Neural cell (in vitro differentiated cells): ENCODE data around the gene NUFIP2. TPM values are rescaled to one million over a fixed set of nuclear protein-coding genes. Genes with fewer than 3 reads are reported as not detected.

Experiments
- H2AFZ ChIP-seq: fragments of 200-600, 300-800 bp; sonication (generic), shearing (Covaris generic); 2 replicates; pipeline ENCODE4 v1.6.0; 2014; ENCODE audit warnings: low read depth, mild to moderate bottlenecking, antibody characterized with exemption, low read length, moderate library complexity
- H3F3A ChIP-seq: fragments of 200-600 bp; shearing (Covaris generic); 2 replicates; pipeline ENCODE4 v1.6.1; 2016; ENCODE audit warnings: mild to moderate bottlenecking, moderate library complexity, mixed read lengths, antibody characterized with exemption, low read length; ENCODE audit not compliant: insufficient read depth, poor library complexity, severe bottlenecking
- H3K27ac ChIP-seq: fragments of 200-600, 300-800 bp; sonication (generic), shearing (Covaris generic); 2 replicates; pipeline ENCODE4 v1.5.1; 2014; ENCODE audit warnings: mild to moderate bottlenecking, low read length, moderate library complexity
- H3K27me3 ChIP-seq: fragments of 300-800, 200-600 bp; sonication (generic), shearing (Covaris generic); 2 replicates; pipeline ENCODE4 v1.6.0; 2014; ENCODE audit warnings: mild to moderate bottlenecking, low read depth, low read length, moderate library complexity; ENCODE audit not compliant: insufficient read depth
- H3K36me3 ChIP-seq: fragments of 300-800, 200-600 bp; sonication (generic), shearing (Covaris generic); 2 replicates; pipeline ENCODE4 v1.5.1; 2014; ENCODE audit warnings: mild to moderate bottlenecking, antibody characterized with exemption, low read length, moderate library complexity; ENCODE audit not compliant: insufficient read depth
- H3K4me2 ChIP-seq: fragments of 300-800, 200-600 bp; sonication (generic), shearing (Covaris generic); 2 replicates; pipeline ENCODE4 v1.6.0; 2014; ENCODE audit warnings: mild to moderate bottlenecking, low read length
- H3K4me3 ChIP-seq: fragments of 300-800, 200-600 bp; sonication (generic), shearing (Covaris generic); 2 replicates; pipeline ENCODE4 v1.5.1; 2014; ENCODE audit warnings: mild to moderate bottlenecking, low read length, moderate library complexity
- H3K79me2 ChIP-seq: fragments of 200-600 bp; shearing (Covaris generic); replicated peaks from 2 replicates; pipeline ENCODE4 v1.6.0; 2014; ENCODE audit warnings: mild to moderate bottlenecking, low read length, moderate library complexity; ENCODE audit not compliant: insufficient read depth
- H3K9ac ChIP-seq: fragments of 300-800, 200-600 bp; sonication (generic), shearing (Covaris generic); 2 replicates; pipeline ENCODE4 v1.6.1; 2016; ENCODE audit warnings: mild to moderate bottlenecking, low read length, mixed read lengths
- H3K9me2 ChIP-seq: fragments of 200-600 bp; shearing (Covaris generic); 2 replicates; pipeline ENCODE4 v1.6.1; 2016; ENCODE audit warnings: mild to moderate bottlenecking, low read length, mixed read lengths; ENCODE audit not compliant: insufficient read depth
- H3K9me3 ChIP-seq: fragments of 200-600, 300-800 bp; sonication (generic), shearing (Covaris generic); 2 replicates; pipeline ENCODE4 v1.6.1; 2016; ENCODE audit warnings: mild to moderate bottlenecking, mixed run types, low read length, moderate library complexity, mixed read lengths
- H4K20me1 ChIP-seq: fragments of 200-600 bp; shearing (Covaris generic); 2 replicates; pipeline ENCODE4 v1.6.1; 2016; ENCODE audit warnings: mild to moderate bottlenecking, mixed run types; ENCODE audit not compliant: insufficient read depth
- CTCF ChIP-seq: fragments of 450-650 bp; IDR thresholded peaks from 2 replicates; pipeline ENCODE4 v1.5.1; 2014; ENCODE audit warnings: antibody characterized with exemption, mild to moderate bottlenecking, moderate library complexity; ENCODE audit not compliant: poor library complexity, severe bottlenecking
- EP300 ChIP-seq: fragments of 450-650 bp; conservative IDR thresholded peaks from 2 replicates; pipeline ENCODE4 v1.6.1; 2014; ENCODE audit warnings: antibody characterized with exemption, mild to moderate bottlenecking, moderate library complexity; ENCODE audit not compliant: poor library complexity, severe bottlenecking
- EZH2 ChIP-seq: fragments of 200-600, 300-800 bp; shearing (Covaris generic), sonication (generic); IDR thresholded peaks from 2 replicates; pipeline ENCODE4 v1.6.1; 2014; ENCODE audit warnings: antibody characterized with exemption, low read length, borderline replicate concordance, mild to moderate bottlenecking; ENCODE audit not compliant: insufficient read depth, poor library complexity, severe bottlenecking
- MXI1 ChIP-seq: fragments of 450-650 bp; conservative IDR thresholded peaks from 2 replicates; pipeline ENCODE4 v1.6.1; 2014; ENCODE audit warnings: antibody characterized with exemption, mild to moderate bottlenecking; ENCODE audit not compliant: poor library complexity, severe bottlenecking
- POLR2AphosphoS5 ChIP-seq: IDR thresholded peaks from 2 replicates; pipeline ENCODE4 v1.6.1; 2012
- RAD21 ChIP-seq: fragments of 450-650 bp; conservative IDR thresholded peaks from 2 replicates; pipeline ENCODE4 v1.6.1; 2014; ENCODE audit warnings: antibody characterized with exemption, mild to moderate bottlenecking, moderate library complexity
- REST ChIP-seq: IDR thresholded peaks from 2 replicates; pipeline ENCODE4 v1.6.1; 2012; ENCODE audit warnings: borderline replicate concordance
- SMC3 ChIP-seq: fragments of 450-650 bp; conservative IDR thresholded peaks from 2 replicates; pipeline ENCODE4 v1.6.1; 2014; ENCODE audit warnings: antibody characterized with exemption, mild to moderate bottlenecking, moderate library complexity; ENCODE audit not compliant: poor library complexity
- TAF1 ChIP-seq: IDR thresholded peaks from 2 replicates; pipeline ENCODE4 v1.6.1; 2012; ENCODE audit warnings: low read depth
- polyA plus RNA-seq: library from polyadenylated mRNA; depleted of rRNA; stranded (reverse); fragments of >200 nt; gene quantifications from 2 replicates; pipeline ENCODE4 v1.2.3, GENCODE V29; 2014

Gene NUFIP2
- polyA plus RNA-seq, 1 donor from 2014 or later = 22.4 TPM

GRCh38 chr17:29246628-29247027 lies 47.3 kb downstream of the NUFIP2 start, which contains the start of gene CRYBA1:
Gene CRYBA1, plus strand, starts transcription at chr17:29246859. Its CDS starts 5 bp downstream, at chr17:29246864.
- H3K27ac ChIP-seq = no peak within 1 kb of the TSS

GRCh38 chr17:29245401-29245800 lies 48.5 kb downstream of the NUFIP2 start:
- H4K20me1 ChIP-seq = no peaks in the 10 kb centered on the region
- H3K9ac ChIP-seq = no peak overlapping the region
- no peaks in the 10 kb centered on the region for H3K9me2 ChIP-seq
- H3K36me3 ChIP-seq = no peaks in the 10 kb centered on the region
- no peaks in the 10 kb centered on the region for H3K9me3 ChIP-seq
- no peaks in the 10 kb centered on the region for H3F3A ChIP-seq
- no peak overlapping the region for H3K4me3 ChIP-seq
- no peak overlapping the region for H3K4me2 ChIP-seq
- no peak overlapping the region for H3K27ac ChIP-seq
- no peak overlapping the region for H2AFZ ChIP-seq
- H3K27me3 ChIP-seq = no peaks in the 10 kb centered on the region
- no peak for TF ChIP-seq MXI1
- no peak for TF ChIP-seq TAF1
- TF ChIP-seq POLR2AphosphoS5 = no peak
- no peak for TF ChIP-seq RAD21
- no peaks in the 10 kb centered on the region for H3K79me2 ChIP-seq

More at GRCh38 chr17:29246628-29247027, 47.3 kb downstream of the NUFIP2 start, which contains the start of gene CRYBA1:
- Histone ChIP-seq H3K27me3 (no peaks in the 10 kb centered on the region), H2AFZ (no peak within 1 kb of the TSS), H3K9ac (no peak within 1 kb of the TSS), H3K9me3 (no peaks in the 10 kb centered on the region), H4K20me1 (no peaks in the 10 kb centered on the region), H3F3A (no peaks in the 10 kb centered on the region), H3K79me2 (no peaks in the 10 kb centered on the region), H3K36me3 (no peaks in the 10 kb centered on the region), H3K4me3 (no peak within 1 kb of the TSS), H3K9me2 (no peaks in the 10 kb centered on the region), H3K4me2 (no peak within 1 kb of the TSS)
- TF ChIP-seq SMC3 (no peak), EP300 (no peak), RAD21 (no peak), TAF1 (no peak), CTCF (no peak), EZH2 (no peak), MXI1 (no peak)

GRCh38 chr17:29243792-29244191 lies 50.2 kb downstream of the NUFIP2 start:
- Histone ChIP-seq H3K27me3 (no peaks in the 10 kb centered on the region), H3K4me2 (no peak overlapping the region), H2AFZ (no peak overlapping the region)

More at GRCh38 chr17:29243792-29244191, 50.2 kb downstream of the NUFIP2 start:
- no peaks in the 10 kb centered on the region for H3K79me2 ChIP-seq
- no peak overlapping the region for H3K27ac ChIP-seq
- no peaks in the 10 kb centered on the region for H3F3A ChIP-seq
- no peak overlapping the region for H3K9ac ChIP-seq
- H4K20me1 ChIP-seq = no peaks in the 10 kb centered on the region
- no peak for TF ChIP-seq EZH2
- no peak for TF ChIP-seq RAD21
- TF ChIP-seq TAF1 = no peak
- TF ChIP-seq EP300 = no peak
- TF ChIP-seq SMC3 = no peak
- TF ChIP-seq CTCF = no peak
- TF ChIP-seq POLR2AphosphoS5 = no peak
- TF ChIP-seq REST = no peak
- no peak for TF ChIP-seq MXI1
- no peaks in the 10 kb centered on the region for H3K9me3 ChIP-seq
- H3K36me3 ChIP-seq = no peaks in the 10 kb centered on the region
- H3K9me2 ChIP-seq = no peaks in the 10 kb centered on the region
- no peak overlapping the region for H3K4me3 ChIP-seq
